Mesothelial cell of epicardium (in vitro differentiated cells): ENCODE measurements around the gene CGB1. TPM values are rescaled to one million over a fixed set of nuclear protein-coding genes. Genes with fewer than 3 reads are reported as not detected.
"Not testable (repeated sequence)": the region's sequence is repeated elsewhere in the genome, so short reads cannot be mapped to it uniquely, and the experiment has no call there.

Experiments
- DNase-seq, 2 experiments: peaks; one replicate each; pipeline ENCODE4 v3.0.0; 2021; ENCODE audit warnings: low spot score in 2 of 2; ENCODE audit not compliant: unreplicated experiment in 2 of 2
- H3K27ac Mint-ChIP-seq: 2 replicates; pipeline ENCODE4 v1.8.0; 2021; ENCODE audit warnings: mixed read lengths
- H3K27me3 Mint-ChIP-seq: 2 replicates; pipeline ENCODE4 v1.8.0; 2021; ENCODE audit warnings: low read depth, mixed read lengths
- H3K36me3 Mint-ChIP-seq: 2 replicates; pipeline ENCODE4 v1.8.0; 2021; ENCODE audit warnings: mixed read lengths
- H3K4me1 Mint-ChIP-seq: 2 replicates; pipeline ENCODE4 v1.8.0; 2021; ENCODE audit warnings: mixed read lengths
- H3K4me3 Mint-ChIP-seq: 2 replicates; pipeline ENCODE4 v1.8.0; 2021; ENCODE audit warnings: mild to moderate bottlenecking, moderate library complexity, mixed read lengths
- H3K9me3 Mint-ChIP-seq: 2 replicates; pipeline ENCODE4 v1.8.0; 2021; ENCODE audit warnings: mixed read lengths
- CTCF ChIP-seq: fragments of 200-600 bp; sonication (generic); IDR thresholded peaks from one replicate; pipeline ENCODE4 v1.5.0; 2021; ENCODE audit warnings: antibody characterized with exemption; ENCODE audit not compliant: unreplicated experiment
- total RNA-seq: library from RNA; stranded (reverse); gene quantifications from 3 replicates; pipeline ENCODE4 v1.2.1, GENCODE V29; 2021

Gene CGB1
- total RNA-seq, 1 donor from 2014 or later = not detected

- no peak for TF ChIP-seq CTCF
- no peak for DNase-seq
- H3K4me3 Mint-ChIP-seq = no peak overlapping the region
- no peaks in the 10 kb centered on the region for H3K36me3 Mint-ChIP-seq
- H3K27ac Mint-ChIP-seq = no peak overlapping the region
- no peaks in the 10 kb centered on the region for H3K4me1 Mint-ChIP-seq
- H3K9me3 Mint-ChIP-seq = no peaks in the 10 kb centered on the region
- H3K27me3 Mint-ChIP-seq = peaks cover 2% of the 10 kb centered on the region
Observed at GRCh38 chr19:49042177-49042576, 5.5 kb upstream of the CGB1 start.

GRCh38 chr19:49039736-49040135, 3.0 kb upstream of the CGB1 start:
- H3K36me3 Mint-ChIP-seq, H3K9me3 Mint-ChIP-seq, H3K4me1 Mint-ChIP-seq, H3K4me3 Mint-ChIP-seq, H3K27ac Mint-ChIP-seq, H3K27me3 Mint-ChIP-seq, DNase-seq: not testable (repeated sequence)

- H3K36me3 Mint-ChIP-seq, H3K27ac Mint-ChIP-seq, DNase-seq, H3K4me1 Mint-ChIP-seq, H3K27me3 Mint-ChIP-seq, H3K9me3 Mint-ChIP-seq, H3K4me3 Mint-ChIP-seq: not testable (repeated sequence)
Observed at GRCh38 chr19:49038557-49039276, 2.0 kb upstream of the CGB1 start.

- not testable (repeated sequence) for H3K9me3 Mint-ChIP-seq, H3K36me3 Mint-ChIP-seq, H3K4me3 Mint-ChIP-seq, H3K27me3 Mint-ChIP-seq, DNase-seq, H3K4me1 Mint-ChIP-seq, H3K27ac Mint-ChIP-seq
Observed at GRCh38 chr19:49038111-49038510, 1.4 kb upstream of the CGB1 start.

GRCh38 chr19:49031642-49032301, 4.9 kb downstream of the CGB1 start, which contains the start of gene CGB2:
Gene CGB2 (plus strand): TSS chr19:49031890. CDS start chr19:49032096, 206 bp downstream.
- not testable (repeated sequence) for DNase-seq, H3K4me3 Mint-ChIP-seq, H3K27ac Mint-ChIP-seq, H3K4me1 Mint-ChIP-seq, H3K36me3 Mint-ChIP-seq, H3K9me3 Mint-ChIP-seq
- H3K27me3 Mint-ChIP-seq = peaks cover 18% of the 10 kb centered on the region
- TF ChIP-seq CTCF = peak; percentile 36

DNA sequence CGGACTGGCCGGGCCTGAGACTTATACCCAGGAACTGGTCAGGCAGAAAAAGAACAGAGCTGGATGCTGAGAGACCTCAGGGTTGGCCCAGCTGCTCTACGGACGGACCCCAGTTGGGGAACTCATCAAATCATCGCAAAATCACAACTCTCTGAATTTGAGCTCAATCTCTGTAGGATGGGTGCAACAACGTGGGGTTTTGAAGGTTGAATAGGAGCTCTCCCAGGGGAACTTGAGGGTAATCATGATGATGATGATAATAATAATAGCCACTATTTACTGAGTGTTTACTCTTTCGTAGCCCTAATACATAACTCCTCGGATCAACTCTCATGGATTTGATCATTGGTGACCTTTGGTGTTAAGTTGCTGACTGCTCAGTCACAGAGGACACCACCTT, 6.4 kb downstream of the CGB1 start:
- H3K9me3 Mint-ChIP-seq, H3K36me3 Mint-ChIP-seq, H3K27ac Mint-ChIP-seq, DNase-seq, H3K4me3 Mint-ChIP-seq, H3K4me1 Mint-ChIP-seq: not testable (repeated sequence)
- H3K27me3 Mint-ChIP-seq = peaks cover 17% of the 10 kb centered on the region

- not testable (repeated sequence) for DNase-seq, H3K36me3 Mint-ChIP-seq, H3K4me1 Mint-ChIP-seq, H3K9me3 Mint-ChIP-seq, H3K27ac Mint-ChIP-seq, H3K4me3 Mint-ChIP-seq
- peaks cover 16% of the 10 kb centered on the region for H3K27me3 Mint-ChIP-seq
Observed at GRCh38 chr19:49029749-49030148, 6.9 kb downstream of the CGB1 start.

DNA sequence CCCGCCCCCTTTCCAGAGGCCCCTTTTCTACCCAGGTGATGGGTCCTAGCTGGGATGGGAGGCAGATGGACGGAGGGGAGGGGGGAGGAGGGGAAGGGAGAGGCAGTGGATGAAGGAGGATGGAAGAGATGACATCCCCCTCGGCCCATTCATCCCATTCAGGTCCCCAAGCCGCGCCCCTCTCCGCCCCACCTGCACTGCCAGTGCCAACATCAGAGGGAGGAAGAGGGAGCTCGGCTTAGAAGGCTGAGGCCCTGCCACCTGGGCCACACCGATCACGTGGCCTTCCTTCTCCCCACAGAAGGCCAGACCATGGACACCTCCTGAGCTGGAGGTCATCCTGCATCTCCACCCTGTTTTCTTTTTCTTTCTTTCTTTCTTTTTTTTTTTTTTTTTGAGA, 8.0 kb downstream of the CGB1 start:
- not testable (repeated sequence) for H3K27ac Mint-ChIP-seq, H3K36me3 Mint-ChIP-seq, DNase-seq, H3K4me3 Mint-ChIP-seq, H3K9me3 Mint-ChIP-seq, H3K4me1 Mint-ChIP-seq
- peaks cover 13% of the 10 kb centered on the region for H3K27me3 Mint-ChIP-seq

- not testable (repeated sequence) for H3K27ac Mint-ChIP-seq, H3K36me3 Mint-ChIP-seq, H3K9me3 Mint-ChIP-seq, H3K4me3 Mint-ChIP-seq, DNase-seq, H3K4me1 Mint-ChIP-seq
- H3K27me3 Mint-ChIP-seq = peaks cover 18% of the 10 kb centered on the region
Observed at GRCh38 chr19:49025599-49025998, 11.1 kb downstream of the CGB1 start.

DNA sequence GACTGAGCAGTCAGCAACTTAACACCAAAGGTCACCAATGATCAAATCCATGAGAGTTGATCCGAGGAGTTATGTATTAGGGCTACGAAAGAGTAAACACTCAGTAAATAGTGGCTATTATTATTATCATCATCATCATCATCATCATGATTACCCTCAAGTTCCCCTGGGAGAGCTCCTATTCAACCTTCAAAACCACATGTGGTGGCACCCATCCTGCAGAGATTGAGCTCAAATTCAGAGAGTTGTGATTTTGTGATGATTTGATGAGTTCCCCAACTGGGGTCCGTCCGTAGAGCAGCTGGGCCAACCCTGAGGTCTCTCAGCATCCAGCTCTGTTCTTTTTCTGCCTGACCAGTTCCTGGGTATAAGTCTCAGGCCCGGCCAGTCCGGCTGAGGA, 11.6 kb downstream of the CGB1 start:
- DNase-seq, H3K4me3 Mint-ChIP-seq, H3K27ac Mint-ChIP-seq, H3K4me1 Mint-ChIP-seq, H3K36me3 Mint-ChIP-seq, H3K9me3 Mint-ChIP-seq: not testable (repeated sequence)
- H3K27me3 Mint-ChIP-seq = peaks cover 23% of the 10 kb centered on the region

DNA sequence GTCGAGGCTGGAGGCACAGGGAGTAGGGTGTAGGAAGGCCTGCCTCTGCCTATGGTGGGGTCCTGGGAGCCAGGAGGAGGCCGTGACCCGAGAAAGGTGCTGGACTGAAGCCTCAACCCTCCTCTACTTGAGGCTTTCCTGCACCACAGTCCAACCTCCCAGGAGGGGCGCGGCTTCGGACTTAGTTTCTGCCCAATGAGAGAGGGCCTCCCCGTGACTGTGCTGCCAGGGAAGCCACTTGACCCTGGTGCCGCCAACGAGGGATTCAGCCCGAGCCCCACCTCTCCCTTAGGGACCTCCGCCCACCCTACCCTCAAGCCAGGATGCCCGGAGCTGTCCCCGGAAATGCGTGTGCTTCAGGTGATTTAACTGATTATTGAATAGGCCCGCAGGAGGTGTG, 12.5 kb downstream of the CGB1 start, which contains the start of gene CGB3:
CGB3 (minus strand) TSS at position 101 of the 400 bp plus-strand sequence. CDS start 362 bp downstream, outside the sequence.
- not testable (repeated sequence) for H3K36me3 Mint-ChIP-seq, DNase-seq, H3K9me3 Mint-ChIP-seq, H3K4me3 Mint-ChIP-seq, H3K4me1 Mint-ChIP-seq, H3K27ac Mint-ChIP-seq
- H3K27me3 Mint-ChIP-seq = peaks cover 31% of the 10 kb centered on the region
